ENCODE measurements around the gene CHTOP.

GRCh38 chr1:153659175-153659534 is 25.3 kb downstream of the CHTOP start:
- TF ChIP-seq EZH2 (conservative IDR thresholded peaks at IDR 0.05; ENCODE audit: low read depth, low read length), result no peak
- TF ChIP-seq, protein P1, sequence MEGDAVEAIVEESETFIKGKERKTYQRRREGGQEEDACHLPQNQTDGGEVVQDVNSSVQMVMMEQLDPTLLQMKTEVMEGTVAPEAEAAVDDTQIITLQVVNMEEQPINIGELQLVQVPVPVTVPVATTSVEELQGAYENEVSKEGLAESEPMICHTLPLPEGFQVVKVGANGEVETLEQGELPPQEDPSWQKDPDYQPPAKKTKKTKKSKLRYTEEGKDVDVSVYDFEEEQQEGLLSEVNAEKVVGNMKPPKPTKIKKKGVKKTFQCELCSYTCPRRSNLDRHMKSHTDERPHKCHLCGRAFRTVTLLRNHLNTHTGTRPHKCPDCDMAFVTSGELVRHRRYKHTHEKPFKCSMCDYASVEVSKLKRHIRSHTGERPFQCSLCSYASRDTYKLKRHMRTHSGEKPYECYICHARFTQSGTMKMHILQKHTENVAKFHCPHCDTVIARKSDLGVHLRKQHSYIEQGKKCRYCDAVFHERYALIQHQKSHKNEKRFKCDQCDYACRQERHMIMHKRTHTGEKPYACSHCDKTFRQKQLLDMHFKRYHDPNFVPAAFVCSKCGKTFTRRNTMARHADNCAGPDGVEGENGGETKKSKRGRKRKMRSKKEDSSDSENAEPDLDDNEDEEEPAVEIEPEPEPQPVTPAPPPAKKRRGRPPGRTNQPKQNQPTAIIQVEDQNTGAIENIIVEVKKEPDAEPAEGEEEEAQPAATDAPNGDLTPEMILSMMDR (CRISPR knock-in tag; IDR thresholded peaks at IDR 0.05), result no peak
- TF ChIP-seq HNRNPLL (IDR thresholded peaks at IDR 0.05; ENCODE audit: low read depth, low read length, poor library complexity, severe bottlenecking), result no peak
- no peak for TF ChIP-seq ZFP62 (CRISPR knock-in tag; IDR thresholded peaks at IDR 0.05)
- no peak for TF ChIP-seq MLX (CRISPR knock-in tag; IDR thresholded peaks at IDR 0.05)
- TF ChIP-seq ELF1 (CRISPR knock-in tag; IDR thresholded peaks at IDR 0.05), result no peak
- no peak for TF ChIP-seq POLR2A (IDR thresholded peaks at IDR 0.05; ENCODE audit: insufficient read depth in 1 of 2, low read depth in 2 of 2, low read length in 2 of 2)
- no peak for TF ChIP-seq KDM1A (CRISPR knock-in tag; IDR thresholded peaks at IDR 0.05)
- no peak for TF ChIP-seq E2F5 (CRISPR knock-in tag; conservative IDR thresholded peaks at IDR 0.05)
- TF ChIP-seq ZNF335 (CRISPR knock-in tag; IDR thresholded peaks at IDR 0.05), result no peak
- TF ChIP-seq ZNF329 (CRISPR knock-in tag; IDR thresholded peaks at IDR 0.05; ENCODE audit: low read depth), result no peak
- no peak for TF ChIP-seq ZNF766 (CRISPR knock-in tag; IDR thresholded peaks at IDR 0.05; ENCODE audit: borderline replicate concordance)
- no peak for TF ChIP-seq NR2F1 (CRISPR knock-in tag; IDR thresholded peaks at IDR 0.05)
- no peak for TF ChIP-seq NAIF1 (CRISPR knock-in tag; IDR thresholded peaks at IDR 0.05; ENCODE audit: borderline replicate concordance)

Data from HepG2 (cell line).